ENCODE measurements around the gene PTPRE.

The PTPRE gene

DNA sequence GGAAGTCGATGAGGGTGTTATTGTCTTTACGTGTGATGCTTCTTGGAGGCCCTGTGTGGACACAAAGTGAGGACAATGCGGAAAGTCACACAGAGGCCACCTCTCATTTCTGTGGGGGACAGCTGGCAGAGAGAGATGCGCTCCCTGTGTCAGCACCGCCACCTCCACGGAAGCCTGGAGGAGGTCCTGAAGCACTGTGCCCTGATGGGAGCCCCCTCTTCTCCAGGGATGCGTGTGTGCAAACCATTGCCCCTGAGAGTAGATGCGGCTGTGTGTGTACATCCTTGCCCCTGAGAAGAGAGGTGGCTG, 2.0 kb downstream of the PTPRE start:
- no peak for DNase-seq

DNA sequence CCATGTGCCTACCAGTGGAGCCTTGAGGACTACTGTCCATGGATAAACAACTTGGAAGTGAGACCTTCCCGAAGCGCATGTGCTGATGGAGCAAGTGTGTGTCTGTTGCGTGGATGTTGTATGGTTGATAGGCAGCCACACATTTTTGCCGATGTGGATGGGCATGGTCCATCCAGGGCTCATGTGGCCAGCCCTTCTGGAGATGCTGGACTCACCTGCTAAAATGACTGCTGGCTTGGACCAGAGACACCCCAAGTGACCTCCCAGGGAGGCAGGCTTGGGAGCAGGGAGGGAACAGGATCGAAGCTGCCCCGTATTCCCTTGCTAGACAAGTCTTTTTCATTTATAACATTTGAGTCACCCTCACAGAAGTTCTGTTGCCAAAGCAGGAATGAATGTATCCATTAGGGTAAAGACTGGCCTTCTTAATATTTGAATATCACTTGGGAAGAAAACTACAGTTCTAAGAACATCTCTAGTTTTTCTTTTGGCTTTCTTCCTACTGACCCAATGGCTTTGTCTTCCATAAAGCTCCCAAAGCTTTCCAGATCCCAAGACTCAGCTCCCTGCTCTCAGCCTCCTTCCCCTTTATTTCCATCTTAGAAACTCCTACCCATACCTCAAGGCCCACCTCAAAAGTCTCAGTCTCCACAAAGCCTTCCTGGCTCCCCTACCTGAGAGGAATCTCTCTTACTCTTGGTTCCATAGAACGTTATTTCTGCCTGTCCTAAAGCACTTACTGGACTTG, 3.0 kb downstream of the PTPRE start:
- no peak for DNase-seq

DNA sequence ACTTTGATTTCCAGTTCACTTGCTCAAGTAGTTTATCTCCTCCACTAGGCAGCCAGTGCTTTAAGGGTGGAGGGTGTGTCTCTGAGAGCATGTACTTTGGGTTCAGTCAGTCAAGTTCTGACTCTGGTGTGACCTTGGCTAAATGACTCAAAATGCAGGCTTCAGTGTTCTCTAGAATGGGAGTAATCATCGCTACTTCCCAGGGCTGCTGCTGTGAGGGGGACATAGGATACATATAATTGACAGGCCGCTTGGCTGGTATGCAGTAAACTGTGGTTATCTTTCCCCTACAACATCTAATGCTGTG, 3.5 kb downstream of the PTPRE start:
- no peak for DNase-seq

DNA sequence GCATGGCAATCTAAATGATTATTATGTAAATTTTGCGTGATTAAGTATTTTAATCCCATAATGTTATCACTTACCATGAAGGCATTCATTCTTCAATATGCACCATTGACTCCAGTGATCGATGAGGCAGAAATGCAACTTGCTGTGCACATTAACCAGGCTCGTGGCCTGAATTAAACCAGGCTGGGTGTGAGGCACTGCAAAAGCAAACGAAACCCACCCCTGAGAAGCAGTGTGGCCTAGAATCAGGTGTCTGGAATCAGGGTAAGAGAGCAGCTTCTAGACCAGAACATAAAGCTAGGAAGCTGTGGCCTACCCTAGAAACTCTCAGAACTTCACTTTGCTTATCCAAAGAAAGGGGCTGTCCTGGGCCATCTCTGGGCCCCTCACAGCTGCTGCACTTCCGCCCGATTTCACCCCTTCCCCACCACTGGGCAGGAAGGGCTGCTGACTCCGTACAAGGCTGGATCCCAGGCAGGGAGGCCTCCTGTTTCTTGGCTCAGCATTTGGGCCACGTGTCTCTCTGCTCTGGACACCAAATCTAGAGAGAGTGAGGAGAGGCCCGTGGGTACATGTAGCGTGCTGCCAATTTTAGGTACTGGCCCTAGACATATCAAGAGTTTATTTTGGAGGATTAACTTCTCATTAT, 4.4 kb downstream of the PTPRE start:
- no peak for DNase-seq

DNA sequence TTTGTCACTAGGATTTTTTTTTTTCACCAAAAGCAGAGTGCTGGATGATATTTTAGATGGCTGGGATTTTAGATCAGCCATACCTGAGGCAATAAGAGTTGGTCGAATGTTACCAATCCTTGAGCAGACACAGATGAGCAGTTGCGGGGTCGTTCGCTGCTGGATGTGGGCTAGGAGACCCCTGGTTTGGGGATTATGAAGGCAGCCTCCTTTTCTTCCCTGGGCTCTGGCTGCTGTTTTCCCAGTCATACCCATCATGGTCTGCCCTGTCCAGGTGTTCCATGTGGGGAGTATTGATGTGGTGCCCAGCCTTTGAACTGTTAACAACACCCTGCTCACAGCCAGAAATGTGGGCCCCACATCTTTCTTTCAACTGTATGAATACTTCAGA, 5.0 kb downstream of the PTPRE start:
- no peak for DNase-seq

DNA sequence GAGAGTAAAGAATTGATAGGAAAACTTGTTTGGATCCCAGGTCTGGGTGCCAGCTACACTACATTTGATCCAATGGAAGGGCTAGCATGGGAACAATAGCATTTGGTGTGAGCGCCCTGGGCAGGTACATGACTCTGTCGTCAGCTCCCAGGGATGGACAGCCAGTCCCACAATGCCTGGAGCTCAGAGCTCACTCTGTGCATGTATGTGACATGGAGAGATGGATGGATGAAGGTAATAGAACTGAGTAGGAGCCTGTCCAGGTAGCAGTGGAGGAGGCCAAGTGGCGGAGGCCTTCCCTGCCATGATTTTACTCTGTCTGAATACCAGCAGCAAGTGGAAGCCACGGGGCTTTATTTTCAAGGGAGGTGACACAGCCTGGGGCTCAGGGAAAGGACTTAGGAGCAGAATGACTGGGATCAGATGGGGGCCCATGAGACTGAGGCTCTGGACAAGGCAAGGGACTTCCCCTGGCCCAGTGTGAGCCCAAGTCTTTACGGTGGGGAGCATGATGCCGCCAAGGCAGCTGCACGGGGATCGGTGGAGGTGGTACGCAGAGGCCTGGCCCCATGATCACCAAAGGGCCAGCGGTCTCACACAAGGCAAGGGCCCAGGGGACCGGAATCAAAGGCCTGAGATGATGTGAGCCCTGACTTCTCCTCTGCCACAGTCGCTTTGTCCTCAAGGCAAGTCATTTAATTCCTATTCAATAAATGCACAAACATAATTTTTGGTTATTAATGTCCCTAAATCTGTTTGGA, 5.9 kb downstream of the PTPRE start:
- no peak for DNase-seq

DNA sequence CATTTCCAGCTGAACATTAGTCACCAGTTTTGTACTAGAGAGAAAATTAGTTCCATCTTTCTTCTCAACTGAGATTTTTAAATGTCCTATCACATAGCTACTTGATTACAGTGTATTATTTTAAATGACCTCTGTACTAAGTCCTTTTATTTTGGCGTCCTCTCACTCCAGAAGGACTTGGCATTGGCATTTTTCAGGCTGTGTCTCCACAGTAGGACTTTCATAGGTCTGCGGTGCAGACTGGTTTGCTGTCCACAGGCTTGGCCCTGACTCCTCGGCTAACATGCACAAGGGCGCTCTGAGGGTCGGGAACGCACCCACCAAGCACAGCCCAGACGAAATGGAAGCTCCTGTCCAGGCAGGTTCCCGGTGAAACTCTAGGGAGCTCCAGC, 6.5 kb downstream of the PTPRE start:
- no peak for DNase-seq

DNA sequence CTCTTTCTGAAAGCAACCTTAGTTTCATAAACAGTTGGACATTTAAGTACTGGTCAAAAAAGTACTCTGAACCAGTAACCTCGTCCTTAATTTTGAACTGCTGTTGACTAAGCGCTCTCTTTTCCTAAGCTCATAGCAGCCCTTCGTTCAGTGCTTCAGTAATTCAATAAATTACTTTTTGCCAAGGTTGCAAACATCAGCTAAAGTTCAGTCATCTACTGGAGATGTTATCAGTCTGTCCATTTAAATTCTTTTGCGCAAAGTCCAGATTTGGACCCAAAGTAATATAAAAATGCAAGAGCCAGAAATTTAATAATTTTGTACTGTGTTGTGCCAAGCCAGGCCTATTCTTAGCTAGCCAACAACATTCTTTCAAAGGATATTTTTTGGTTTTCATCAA, 8.4 kb downstream of the PTPRE start:
- no peak for DNase-seq

DNA sequence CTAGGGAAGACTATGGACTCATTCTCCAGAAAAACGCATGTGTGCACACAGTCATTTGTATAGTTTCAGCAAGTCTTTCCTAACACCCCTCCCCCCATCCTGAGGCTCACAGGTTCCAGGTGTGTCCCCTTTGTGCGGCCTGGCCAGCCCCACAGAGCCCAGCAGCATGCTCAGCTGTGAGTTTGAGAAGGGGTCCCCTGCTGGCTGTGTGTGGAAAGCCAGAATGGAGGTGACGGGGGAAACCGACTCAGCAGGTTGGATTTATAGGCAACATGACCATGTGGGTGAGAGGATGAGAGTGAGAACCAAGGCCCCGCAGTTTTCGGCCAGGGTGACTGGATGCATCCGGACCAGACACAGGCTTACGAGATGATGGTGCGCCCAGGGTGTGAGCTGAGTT, 9.9 kb downstream of the PTPRE start:
- no peak for DNase-seq

DNA sequence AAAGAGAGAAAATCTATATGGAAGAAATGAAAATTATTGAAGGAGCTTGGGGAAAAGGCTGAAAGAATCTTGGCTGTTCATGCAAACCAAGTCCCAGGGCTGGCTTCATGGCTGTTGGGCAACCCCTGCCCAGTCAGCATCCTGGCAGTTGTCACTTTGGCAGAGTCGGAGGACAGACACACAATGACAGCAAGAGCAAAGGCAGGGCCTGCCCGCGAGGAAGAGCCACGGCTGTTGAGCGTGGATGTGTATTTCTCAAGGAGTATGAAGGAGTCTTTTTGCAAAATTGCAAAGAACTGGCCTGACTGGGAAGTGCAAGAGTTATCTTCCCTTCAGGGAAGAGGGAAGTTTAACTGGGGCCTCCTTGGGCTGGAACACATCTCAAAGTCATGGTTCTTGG, 11.7 kb downstream of the PTPRE start:
- DNase-seq = no peak

DNA sequence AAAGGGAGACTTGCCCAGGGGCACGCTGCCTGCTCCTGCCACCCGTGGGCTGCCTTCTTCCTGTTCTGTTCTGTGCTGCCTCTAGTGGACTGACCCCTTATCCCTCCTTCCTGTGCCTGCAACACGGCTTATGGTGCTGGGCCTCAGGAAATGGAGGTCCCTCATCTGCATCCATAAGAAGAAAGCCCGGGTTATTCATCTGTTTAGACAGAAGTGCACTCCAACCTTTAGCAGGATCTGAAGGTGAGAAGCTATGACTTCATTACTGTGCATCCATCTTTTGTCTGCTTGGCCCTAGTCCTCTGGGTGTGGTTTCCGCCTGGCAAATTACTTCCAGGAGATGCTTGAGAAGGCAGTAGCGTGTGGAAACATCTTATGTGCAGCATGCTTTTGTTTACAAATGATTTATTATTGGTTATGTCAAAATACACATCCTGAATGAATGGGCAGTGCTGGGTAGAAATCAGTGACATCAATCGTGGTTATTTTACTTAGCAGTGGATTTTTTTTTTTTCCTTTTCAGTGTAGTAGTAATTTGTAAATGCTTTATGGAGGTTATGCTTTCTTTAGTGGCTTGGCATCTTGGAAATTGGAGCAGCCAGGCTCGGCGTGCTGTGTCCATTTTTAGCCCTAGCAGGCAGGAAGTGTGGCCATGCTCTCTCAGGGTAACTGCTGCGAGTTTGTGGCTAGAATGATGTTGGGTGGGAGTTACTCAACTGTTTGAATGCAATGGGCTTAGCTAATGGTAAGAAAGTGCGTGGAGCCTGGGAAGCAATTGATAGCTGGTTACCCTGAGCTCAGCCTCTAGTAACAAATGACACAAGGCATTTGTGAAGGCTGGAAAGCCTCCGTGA, 12.7 kb downstream of the PTPRE start:
- no peak for DNase-seq

DNA sequence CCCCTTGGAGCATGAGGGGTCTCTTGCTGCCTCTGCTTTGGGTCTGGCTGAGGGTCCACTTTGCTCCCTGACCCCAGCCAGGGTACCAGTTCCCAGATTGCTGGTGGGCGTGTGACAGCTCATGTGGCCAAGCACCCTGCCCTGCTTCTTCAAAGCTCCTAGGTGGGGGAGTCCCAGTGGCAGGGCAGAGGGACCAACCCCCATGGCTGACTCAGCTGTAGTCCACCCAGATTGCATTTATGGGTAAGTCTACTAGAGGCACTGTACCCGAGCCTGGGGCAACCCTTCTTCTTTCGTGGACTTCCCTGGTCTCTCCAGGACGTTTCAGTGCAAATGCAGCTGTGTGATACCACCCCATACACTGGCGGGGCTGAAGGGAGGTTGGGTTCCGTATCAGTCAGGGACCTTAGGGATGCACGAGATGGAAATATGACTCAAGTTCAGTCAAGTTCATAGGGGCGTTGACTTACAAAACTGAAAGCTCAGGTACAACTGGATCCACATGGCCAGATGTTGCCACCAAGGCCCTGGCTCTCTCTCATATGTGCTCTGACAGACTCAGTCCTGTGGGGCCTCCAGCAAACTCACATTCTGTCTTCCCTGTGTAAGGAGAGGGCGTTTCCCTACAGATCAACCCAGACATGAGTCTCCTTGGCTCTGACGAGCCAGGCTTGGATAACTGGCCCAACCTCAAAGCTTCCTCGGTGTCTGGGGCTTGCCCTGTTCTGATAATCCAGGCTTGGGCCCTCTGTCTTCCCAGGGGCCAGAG, 13.6 kb downstream of the PTPRE start:
- no peak for DNase-seq

DNA sequence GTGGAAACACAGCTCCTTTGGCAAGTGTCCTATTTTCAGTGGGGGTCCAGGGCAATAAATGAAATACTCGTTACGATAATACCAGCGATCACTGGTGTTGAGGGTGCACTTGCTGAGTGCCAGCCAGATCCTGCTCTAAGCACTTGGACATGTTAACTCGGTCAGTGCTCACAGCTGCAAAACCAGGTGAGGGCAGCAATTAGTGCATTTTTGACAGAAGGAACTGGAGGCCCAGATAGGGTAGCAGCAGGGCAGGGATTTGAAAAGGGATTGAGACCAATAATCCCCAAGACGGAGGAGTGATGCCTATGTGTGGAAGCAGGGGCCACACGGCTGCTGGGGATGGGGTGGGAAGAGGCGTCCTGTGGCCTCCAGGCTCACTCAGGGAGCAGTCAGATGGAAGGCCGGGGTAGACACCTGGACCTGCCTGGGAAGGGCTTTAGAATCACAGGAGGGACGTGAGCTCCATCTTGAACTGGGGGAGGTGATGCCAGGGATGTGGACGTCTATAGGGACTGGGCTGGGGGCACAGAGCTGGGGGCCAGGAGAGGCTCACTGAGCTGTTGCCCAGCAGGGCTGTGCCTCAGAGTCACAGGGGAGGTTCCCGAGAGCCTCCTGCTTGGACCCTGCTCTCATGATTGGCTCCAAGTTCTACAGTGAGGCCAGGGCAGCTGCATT, 14.3 kb downstream of the PTPRE start:
- DNase-seq = no peak

DNA sequence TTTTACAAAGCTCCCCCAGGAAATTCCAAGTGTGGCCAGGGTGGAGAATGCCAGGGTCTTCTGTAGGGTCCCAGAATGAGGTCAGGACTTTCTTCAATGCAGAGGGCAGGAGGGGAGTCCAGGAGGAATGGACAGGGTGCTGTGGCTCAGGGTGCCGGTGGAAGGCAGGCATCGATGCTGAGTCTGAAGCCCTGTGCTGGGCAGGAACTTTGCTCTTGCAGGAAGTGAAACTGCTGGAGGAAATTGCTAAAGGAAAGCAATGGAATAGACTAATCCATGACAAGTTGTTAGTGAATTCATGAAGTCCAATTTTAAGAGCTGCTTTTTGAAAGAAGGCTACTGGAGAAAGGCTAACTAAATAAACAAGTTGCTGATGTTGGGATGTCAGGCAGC, 14.8 kb downstream of the PTPRE start:
- no peak for DNase-seq

DNA sequence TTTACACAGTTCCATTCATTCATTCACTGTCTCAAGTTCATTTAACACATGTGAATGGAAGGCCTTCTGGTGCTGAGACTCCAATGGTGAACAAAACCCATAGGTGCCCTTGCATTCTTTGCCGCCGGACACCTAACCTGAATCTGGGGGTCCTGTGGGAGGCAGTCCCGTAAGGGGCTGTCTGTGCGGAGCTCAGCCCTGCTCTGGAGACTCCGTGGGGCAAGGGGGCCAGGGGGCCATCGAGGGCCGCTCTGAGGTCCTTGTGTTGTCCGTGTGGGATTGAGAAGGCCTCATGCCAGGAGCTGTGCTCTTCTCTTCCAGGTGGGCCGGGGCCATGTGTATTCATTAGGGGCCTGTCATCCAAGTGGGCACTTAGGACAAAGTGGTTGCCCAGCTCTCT, 15.3 kb downstream of the PTPRE start:
- DNase-seq = no peak

DNA sequence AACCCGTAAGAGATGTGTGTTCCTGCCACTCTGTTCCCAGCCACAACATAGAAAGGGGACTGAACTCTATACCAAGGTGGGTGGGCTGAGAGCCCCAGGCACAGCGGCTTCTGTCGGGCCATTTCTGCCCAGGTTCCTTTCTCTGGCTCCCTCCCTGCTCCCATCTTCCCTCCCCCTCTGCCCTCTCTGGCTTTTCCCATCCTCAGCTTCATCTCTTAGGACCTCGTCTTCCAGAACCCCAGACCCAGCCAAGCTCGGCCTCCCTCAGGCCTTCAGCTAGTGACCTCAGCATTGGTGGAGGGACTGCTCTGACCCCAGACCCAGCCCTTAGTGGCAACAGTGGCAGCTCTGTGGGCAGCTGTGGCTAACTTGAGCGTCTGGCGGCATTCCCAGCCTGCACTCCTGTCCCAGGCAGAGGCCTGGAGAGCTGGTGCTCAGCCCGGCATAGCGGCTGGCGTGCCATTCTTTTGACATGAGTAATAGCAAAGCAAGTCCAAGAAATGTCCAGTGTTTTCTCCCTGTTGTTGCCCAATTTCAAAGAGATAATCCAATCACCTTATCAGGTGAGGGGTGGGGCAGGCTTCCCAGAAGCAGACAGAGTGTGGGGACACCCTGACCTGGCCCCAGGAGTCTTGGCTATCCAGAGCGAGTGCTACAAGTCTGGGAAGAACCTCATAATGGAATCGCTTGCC, 15.9 kb downstream of the PTPRE start:
- no peak for DNase-seq

DNA sequence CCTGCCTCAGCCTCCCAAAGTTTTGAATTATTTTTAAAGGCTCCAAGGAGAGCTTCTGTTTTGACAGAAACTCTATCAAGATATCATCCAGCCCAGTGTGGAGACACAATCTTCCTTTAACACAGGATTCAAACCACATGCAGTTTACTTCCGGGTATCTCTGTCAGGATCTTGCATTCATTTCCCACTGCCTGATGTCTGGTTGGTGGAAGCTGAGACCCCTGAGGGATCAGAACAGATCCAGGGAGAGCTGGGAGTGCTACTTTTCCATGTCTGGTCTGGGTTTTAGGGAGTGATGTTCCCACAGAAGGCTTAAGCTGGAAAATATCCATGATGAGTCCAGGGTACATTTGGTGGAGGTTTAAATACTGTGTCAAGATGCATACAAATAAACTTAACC, 16.7 kb downstream of the PTPRE start:
- DNase-seq = no peak

DNA sequence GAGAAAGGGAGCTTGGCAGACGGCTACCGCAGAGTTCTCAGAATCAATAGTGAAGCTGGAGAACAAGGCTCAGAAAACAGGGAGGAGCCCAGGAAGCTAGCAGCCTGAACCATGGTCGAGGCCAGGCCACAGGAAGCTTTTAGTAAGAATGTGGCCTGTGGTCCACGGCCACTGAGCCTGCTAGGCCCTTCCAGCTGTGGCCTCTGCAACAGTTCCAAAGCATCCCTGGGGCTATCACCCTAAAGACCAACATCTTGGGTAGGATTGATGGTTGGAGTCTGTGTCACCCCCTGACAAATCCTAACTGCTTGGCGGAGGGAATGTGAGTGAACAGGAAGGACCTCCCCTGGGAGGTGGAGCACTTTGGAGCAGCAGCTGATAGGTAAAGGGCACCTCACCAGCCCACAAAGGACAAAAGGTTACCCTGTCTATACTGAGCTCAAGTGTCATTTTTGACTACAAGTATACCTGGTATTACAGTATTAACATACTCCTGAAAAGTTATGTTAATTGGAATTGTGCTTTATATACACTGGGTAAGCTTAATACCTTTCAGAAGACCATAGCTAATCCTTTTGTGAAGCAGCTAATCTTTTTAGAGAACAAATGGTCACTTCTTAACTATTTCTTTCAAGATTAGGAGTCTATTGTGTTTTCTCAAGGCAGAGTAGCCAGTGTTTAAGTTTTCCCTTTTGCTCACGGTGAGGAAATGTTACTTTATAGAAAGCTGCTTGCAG, 18.7 kb downstream of the PTPRE start:
- no peak for DNase-seq

DNA sequence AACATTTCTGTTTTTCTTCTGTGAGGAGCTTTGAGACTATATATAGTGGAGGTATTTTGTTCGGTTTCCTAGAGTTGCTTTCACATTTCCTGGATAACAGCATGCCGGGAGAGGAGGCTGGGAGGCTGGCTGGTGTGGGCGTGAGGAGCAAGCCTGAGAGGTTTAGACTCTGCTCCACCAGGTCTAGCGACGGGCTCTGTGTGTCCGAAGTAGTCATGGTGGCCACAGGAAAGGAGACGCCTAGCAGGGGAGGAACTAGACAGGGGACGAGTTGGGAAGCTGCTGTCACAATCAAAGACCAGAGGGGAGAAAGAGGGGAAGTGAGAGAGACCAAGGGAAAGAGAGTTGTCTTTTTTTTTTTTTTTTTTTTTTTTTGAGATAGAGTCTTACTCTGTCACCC, 19.6 kb downstream of the PTPRE start:
- peak in 1 of 2 donors; percentile 42 for DNase-seq

DNA sequence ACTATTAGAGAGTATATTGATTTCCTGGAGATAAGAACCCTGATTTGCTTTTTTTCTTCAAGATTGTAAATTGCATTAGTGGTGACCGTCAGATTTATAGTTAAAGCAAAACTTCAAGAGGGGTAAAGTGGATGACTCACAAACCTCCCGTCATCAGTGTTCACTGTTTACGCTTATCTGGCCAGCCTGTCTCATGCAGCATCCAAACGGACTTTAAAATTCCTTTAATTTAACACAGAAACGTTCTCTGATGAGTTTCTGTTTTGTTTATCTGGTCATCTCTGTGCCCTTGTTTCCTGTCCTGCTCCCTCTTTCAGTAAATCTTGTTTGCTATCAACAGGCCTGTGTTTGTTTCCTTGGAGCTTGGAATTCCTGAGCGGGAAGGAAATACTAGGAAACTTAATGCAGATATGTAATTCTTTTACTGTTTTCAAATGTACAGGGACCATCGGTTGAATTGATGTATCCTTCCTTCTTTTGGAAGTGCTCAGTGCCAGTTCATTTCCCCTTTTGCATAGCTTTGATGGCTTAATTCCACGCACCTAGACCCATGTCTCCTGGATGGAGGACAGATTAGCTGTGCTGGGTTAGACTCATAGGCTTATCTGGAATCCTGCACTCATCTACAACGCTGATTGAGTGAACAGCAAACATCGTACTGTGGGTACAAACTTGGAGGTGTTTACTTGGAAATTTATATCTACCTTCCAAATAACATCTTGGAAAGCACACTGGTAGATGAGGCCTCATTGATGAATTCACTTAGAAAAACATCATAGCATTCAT, 21.3 kb downstream of the PTPRE start:
- DNase-seq = no peak
